A549 (cell line): Measurements from ENCODE around the gene ARID5B. TPM values are rescaled to one million over a fixed set of nuclear protein-coding genes. Genes with fewer than 3 reads are reported as not detected.

Experiments
- ATAC-seq, 2 experiments: fragments of 200-7000 bp in 1 of 2; fragments of >200 bp in 1 of 2; cut with Nextera tagmentation in 1 of 2; cut with Tn5 transposase in 1 of 2; 3 replicates each; pipeline versions ENCODE4 v1.8.0 to v1.9.1; 2018 to 2020; ENCODE audit warnings: mild to moderate bottlenecking in 1 of 2, moderate library complexity in 1 of 2
- CTCF ChIA-PET: fragments of 300-600 bp; sonication (Branson Sonifier 250); formaldehyde crosslinking; extraction: SDS; loops from one replicate; lab custom pipeline; 2021; ENCODE audit warnings: antibody characterized with exemption, inconsistent platforms; lab: Yijun Ruan, JAX
- POLR2A ChIA-PET: fragments of 350-600 bp; formaldehyde crosslinking; extraction: SDS; loops from one replicate; lab custom pipeline; 2021; ENCODE audit warnings: antibody characterized with exemption, inconsistent platforms; lab: Yijun Ruan, JAX
- DNase-seq, 2 experiments: peaks; one replicate each; pipeline versions ENCODE4 v3.0.0 to v3.0.0-alpha.2; 2011 to 2016; ENCODE audit warnings: low read depth in 1 of 2, low spot score in 1 of 2
- FAIRE-seq: peaks from 2 replicates; lab custom pipeline; 2011; peaks lifted over from hg19 to GRCh38; lab: Jason Lieb, UNC
- H3K27ac ChIP-seq, 2 experiments: fragments of >200 bp; sonication (Bioruptor Twin); formaldehyde crosslinking; 3 replicates each; pipeline ENCODE4 v1.5.1; 2016 to 2017
- H3K4me1 ChIP-seq: fragments of >200 bp; sonication (Bioruptor Twin); formaldehyde crosslinking; 3 replicates; pipeline ENCODE4 v1.6.1; 2016
- H3K4me2 ChIP-seq: fragments of >200 bp; sonication (Bioruptor Twin); formaldehyde crosslinking; 3 replicates; pipeline ENCODE4 v1.6.1; 2016
- H3K4me3 ChIP-seq: fragments of >200 bp; sonication (Bioruptor Twin); formaldehyde crosslinking; 3 replicates; pipeline ENCODE4 v1.5.1; 2016
- H3K9me3 ChIP-seq: fragments of >200 bp; sonication (Bioruptor Twin); formaldehyde crosslinking; 3 replicates; pipeline ENCODE4 v1.6.1; 2016
- CHD4 ChIP-seq: fragments of 200-600 bp; sonication (generic); IDR thresholded peaks from 2 replicates; pipeline ENCODE4 v1.6.1; 2016; ENCODE audit warnings: antibody characterized with exemption, mild to moderate bottlenecking, borderline replicate concordance
- CTCF ChIP-seq: fragments of >200 bp; sonication (Bioruptor Twin); formaldehyde crosslinking; IDR thresholded peaks from 3 replicates; pipeline ENCODE4 v1.5.1; 2016
- E2F6 ChIP-seq: IDR thresholded peaks from 2 replicates; pipeline ENCODE4 v1.6.1; 2012; ENCODE audit warnings: low read depth, borderline replicate concordance
- FOSL2 ChIP-seq, 2 experiments: fragments of 450-650 bp in 1 of 2; fragments of >200 bp in 1 of 2; sonication (Bioruptor Twin) in 1 of 2; formaldehyde crosslinking; IDR thresholded peaks; 2 replicates each; pipeline versions ENCODE4 v1.5.0 to v1.6.1; 2016 to 2020; ENCODE audit warnings: mild to moderate bottlenecking in 1 of 2, moderate library complexity in 1 of 2
- GATA3 ChIP-seq: IDR thresholded peaks from 2 replicates; pipeline ENCODE4 v1.6.1; 2012; ENCODE audit warnings: borderline replicate concordance
- HES2 ChIP-seq: fragments of >200 bp; sonication (Bioruptor Twin); formaldehyde crosslinking; IDR thresholded peaks from 2 replicates; pipeline ENCODE4 v1.6.1; 2016
- HOXA7 ChIP-seq: fragments of 250-450 bp; sonication (Bioruptor Pico); IDR thresholded peaks from 2 replicates; pipeline ENCODE4 v1.5.0; 2020; ENCODE audit warnings: mild to moderate bottlenecking, moderate library complexity
- HOXB13 ChIP-seq: fragments of 250-450 bp; sonication (Bioruptor Pico); IDR thresholded peaks from 2 replicates; pipeline ENCODE4 v1.5.0; 2020; ENCODE audit warnings: low read depth, mild to moderate bottlenecking, moderate library complexity
- MAFK ChIP-seq: fragments of 450-650 bp; IDR thresholded peaks from 2 replicates; pipeline ENCODE4 v1.6.1; 2014; ENCODE audit not compliant: partially characterized antibody
- MAX ChIP-seq: IDR thresholded peaks from 2 replicates; pipeline ENCODE4 v1.6.1; 2012
- NR3C1 ChIP-seq: fragments of >200 bp; sonication (Bioruptor Twin); formaldehyde crosslinking; IDR thresholded peaks from 3 replicates; pipeline ENCODE4 v1.6.1; 2017
- PHF8 ChIP-seq: fragments of 200-600 bp; sonication (generic); IDR thresholded peaks from 2 replicates; pipeline ENCODE4 v1.6.1; 2016; ENCODE audit warnings: low read depth, mild to moderate bottlenecking, antibody characterized with exemption, moderate library complexity, borderline replicate concordance
- POLR2A ChIP-seq: IDR thresholded peaks from 2 replicates; pipeline ENCODE4 v1.6.1; 2012; ENCODE audit warnings: mild to moderate bottlenecking, low read length
- RCOR1 ChIP-seq: fragments of 150-350 bp; IDR thresholded peaks from 2 replicates; pipeline ENCODE4 v1.6.1; 2014; ENCODE audit warnings: antibody characterized with exemption, low read length, low read depth
- RFX5 ChIP-seq: fragments of 450-650 bp; IDR thresholded peaks from 2 replicates; pipeline ENCODE4 v1.7.1; 2014; ENCODE audit warnings: antibody characterized with exemption, mild to moderate bottlenecking, moderate library complexity
- ZC3H11A ChIP-seq: fragments of 450-650 bp; IDR thresholded peaks from 2 replicates; pipeline ENCODE4 v1.6.1; 2014; ENCODE audit warnings: antibody characterized with exemption, mild to moderate bottlenecking
- ZSCAN20 ChIP-seq: fragments of 250-450 bp; sonication (Bioruptor Pico); IDR thresholded peaks from 2 replicates; pipeline ENCODE4 v1.8.0; 2022; ENCODE audit warnings: mild to moderate bottlenecking, moderate library complexity
- WGBS: methylation state at CpG from one replicate; pipeline ENCODE4 v1.1.6; 2017; ENCODE audit errors: missing lambda C conversion rate; 5-methylcytosine and 5-hydroxymethylcytosine counted together
- polyA plus RNA-seq, 4 experiments: library from polyadenylated mRNA; depleted of rRNA in 3 of 4; stranded (reverse); fragments of >200 nt; fragmentation: RNase III in 1 of 4; extraction: RNeasy Plus Mini Kit Qiagen cat#74134 plus additional on column Dnase treatment in 1 of 4; gene quantifications; 2 replicates in 3 of 4; 3 replicates in 1 of 4; pipeline ENCODE4 v1.2.3, GENCODE V29; 2011 to 2017

The ARID5B gene
- polyA plus RNA-seq, 2 of the 4 experiments (the other 2 are of a cell fraction): 0.75 to 1.6 TPM

- no peak overlapping the region for H3K27ac ChIP-seq
- ChIA-PET CTCF (interaction anchor here (1.7 to 6.4 kb wide), 3 partner anchors 14 to 221 kb away, joined by 6 to 32 read pairs (median 7); no protein-coding TSS in a partner anchor), POLR2A (no interaction called here)
- ATAC-seq (no peak), FAIRE-seq (no peak), DNase-seq (no peak)
- WGBS: 29% methylated on average over 4 of the region's 4 CpGs
- TF ChIP-seq FOSL2 (IDR thresholded peaks at IDR 0.05): no peak
- TF ChIP-seq FOSL2 (CRISPR knock-in tag; IDR thresholded peaks at IDR 0.05): peak; percentile 17; the same call in 1 of the 2 replicates
- TF ChIP-seq RFX5: no peak
- H3K4me1 ChIP-seq: 0 out of 3 replicates have a peak, but pooled peaks cover 4% of the 10 kb centered on the region
- no peak overlapping the region for H3K4me2 ChIP-seq
- H3K4me3 ChIP-seq: no peak overlapping the region
- no peaks in the 10 kb centered on the region for H3K9me3 ChIP-seq
Measured at GRCh38 chr10:62024026-62024701, 122.7 kb downstream of the ARID5B start.

GRCh38 chr10:62025134-62025794 is 123.8 kb downstream of the ARID5B start:
- FAIRE-seq (no peak), ATAC-seq (no peak), DNase-seq (no peak)
- no peak overlapping the region for H3K27ac ChIP-seq
- TF ChIP-seq CHD4: no peak
- no peak for TF ChIP-seq PHF8
- TF ChIP-seq HOXA7: no peak
- TF ChIP-seq MAX: no peak
- no peak for TF ChIP-seq HES2
- TF ChIP-seq E2F6: no peak
- TF ChIP-seq RCOR1: no peak
- TF ChIP-seq CTCF: no peak
- no peak for TF ChIP-seq HOXB13
- TF ChIP-seq ZSCAN20 (CRISPR knock-in tag): no peak
- no peak for TF ChIP-seq NR3C1
- TF ChIP-seq MAFK: no peak
- no peak for TF ChIP-seq GATA3
- TF ChIP-seq POLR2A: no peak
- no peak for TF ChIP-seq ZC3H11A
- ChIA-PET POLR2A (interaction anchor here (0.6 to 0.7 kb wide), 2 partner anchors 11 to 292 kb away, joined by 4 to 7 read pairs; no protein-coding TSS in a partner anchor), CTCF (interaction anchor here (0.7 to 6.4 kb wide), 7 partner anchors 13 to 427 kb away, joined by 3 to 32 read pairs (median 4); no protein-coding TSS in a partner anchor)
- no peaks in the 10 kb centered on the region for H3K9me3 ChIP-seq
- H3K4me2 ChIP-seq: no peak overlapping the region
- 84% methylated on average over 4 of the region's 4 CpGs for WGBS
- H3K4me3 ChIP-seq: no peak overlapping the region
- peaks cover 4% of the 10 kb centered on the region; the same call in 2 of the 3 replicates for H3K4me1 ChIP-seq
